ENCODE results near the gene CLEC4G.

DNA sequence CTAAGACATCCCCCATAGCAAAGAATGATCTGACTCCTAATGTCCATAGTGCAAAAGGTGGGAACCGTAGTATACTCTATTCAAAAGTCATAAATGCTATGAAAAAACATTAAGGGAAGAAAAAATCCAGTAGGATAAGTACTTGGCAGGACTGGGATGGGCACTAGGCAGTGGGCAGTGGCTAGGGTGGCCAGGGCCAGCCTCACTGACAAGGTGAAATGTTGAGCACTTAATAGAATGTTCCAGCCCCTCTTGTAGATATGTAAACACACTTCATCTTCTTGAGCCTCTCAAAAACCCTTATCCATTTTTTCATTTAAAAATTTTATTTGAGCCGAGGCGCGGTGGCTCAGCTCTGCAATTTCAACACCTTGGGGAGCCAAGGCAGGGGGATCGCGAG lies 1.5 kb upstream of the CLEC4G start:
- TF ChIP-seq, protein P1, sequence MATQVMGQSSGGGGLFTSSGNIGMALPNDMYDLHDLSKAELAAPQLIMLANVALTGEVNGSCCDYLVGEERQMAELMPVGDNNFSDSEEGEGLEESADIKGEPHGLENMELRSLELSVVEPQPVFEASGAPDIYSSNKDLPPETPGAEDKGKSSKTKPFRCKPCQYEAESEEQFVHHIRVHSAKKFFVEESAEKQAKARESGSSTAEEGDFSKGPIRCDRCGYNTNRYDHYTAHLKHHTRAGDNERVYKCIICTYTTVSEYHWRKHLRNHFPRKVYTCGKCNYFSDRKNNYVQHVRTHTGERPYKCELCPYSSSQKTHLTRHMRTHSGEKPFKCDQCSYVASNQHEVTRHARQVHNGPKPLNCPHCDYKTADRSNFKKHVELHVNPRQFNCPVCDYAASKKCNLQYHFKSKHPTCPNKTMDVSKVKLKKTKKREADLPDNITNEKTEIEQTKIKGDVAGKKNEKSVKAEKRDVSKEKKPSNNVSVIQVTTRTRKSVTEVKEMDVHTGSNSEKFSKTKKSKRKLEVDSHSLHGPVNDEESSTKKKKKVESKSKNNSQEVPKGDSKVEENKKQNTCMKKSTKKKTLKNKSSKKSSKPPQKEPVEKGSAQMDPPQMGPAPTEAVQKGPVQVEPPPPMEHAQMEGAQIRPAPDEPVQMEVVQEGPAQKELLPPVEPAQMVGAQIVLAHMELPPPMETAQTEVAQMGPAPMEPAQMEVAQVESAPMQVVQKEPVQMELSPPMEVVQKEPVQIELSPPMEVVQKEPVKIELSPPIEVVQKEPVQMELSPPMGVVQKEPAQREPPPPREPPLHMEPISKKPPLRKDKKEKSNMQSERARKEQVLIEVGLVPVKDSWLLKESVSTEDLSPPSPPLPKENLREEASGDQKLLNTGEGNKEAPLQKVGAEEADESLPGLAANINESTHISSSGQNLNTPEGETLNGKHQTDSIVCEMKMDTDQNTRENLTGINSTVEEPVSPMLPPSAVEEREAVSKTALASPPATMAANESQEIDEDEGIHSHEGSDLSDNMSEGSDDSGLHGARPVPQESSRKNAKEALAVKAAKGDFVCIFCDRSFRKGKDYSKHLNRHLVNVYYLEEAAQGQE (IDR thresholded peaks at IDR 0.05; ENCODE audit: insufficient replicate concordance, low read depth), result no peak
- TF ChIP-seq, protein P2, sequence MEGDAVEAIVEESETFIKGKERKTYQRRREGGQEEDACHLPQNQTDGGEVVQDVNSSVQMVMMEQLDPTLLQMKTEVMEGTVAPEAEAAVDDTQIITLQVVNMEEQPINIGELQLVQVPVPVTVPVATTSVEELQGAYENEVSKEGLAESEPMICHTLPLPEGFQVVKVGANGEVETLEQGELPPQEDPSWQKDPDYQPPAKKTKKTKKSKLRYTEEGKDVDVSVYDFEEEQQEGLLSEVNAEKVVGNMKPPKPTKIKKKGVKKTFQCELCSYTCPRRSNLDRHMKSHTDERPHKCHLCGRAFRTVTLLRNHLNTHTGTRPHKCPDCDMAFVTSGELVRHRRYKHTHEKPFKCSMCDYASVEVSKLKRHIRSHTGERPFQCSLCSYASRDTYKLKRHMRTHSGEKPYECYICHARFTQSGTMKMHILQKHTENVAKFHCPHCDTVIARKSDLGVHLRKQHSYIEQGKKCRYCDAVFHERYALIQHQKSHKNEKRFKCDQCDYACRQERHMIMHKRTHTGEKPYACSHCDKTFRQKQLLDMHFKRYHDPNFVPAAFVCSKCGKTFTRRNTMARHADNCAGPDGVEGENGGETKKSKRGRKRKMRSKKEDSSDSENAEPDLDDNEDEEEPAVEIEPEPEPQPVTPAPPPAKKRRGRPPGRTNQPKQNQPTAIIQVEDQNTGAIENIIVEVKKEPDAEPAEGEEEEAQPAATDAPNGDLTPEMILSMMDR (IDR thresholded peaks at IDR 0.05; ENCODE audit: insufficient read depth, low read length), result no peak
- no peak for TF ChIP-seq GABPA (IDR thresholded peaks at IDR 0.05; ENCODE audit: low read depth)
- no peak for TF ChIP-seq POLR2AphosphoS5 (IDR thresholded peaks at IDR 0.05; ENCODE audit: low read depth)
- no peak for TF ChIP-seq SPI1 (IDR thresholded peaks at IDR 0.05; ENCODE audit: borderline replicate concordance, low read depth)

All from HL-60 (cell line).